Endodermal cell (in vitro differentiated cells): ENCODE results near the gene SPATA20. TPM values are rescaled to one million over a fixed set of nuclear protein-coding genes. Genes with fewer than 3 reads are reported as not detected.

Experiments
- DNase-seq: peaks from one replicate; pipeline ENCODE4 v3.0.0-alpha.2; 2017
- H3K27ac ChIP-seq: 2 replicates; pipeline ENCODE4 v1.5.1; 2013; ENCODE audit warnings: mild to moderate bottlenecking, low read depth, low read length, moderate library complexity
- H3K27me3 ChIP-seq: 2 replicates; pipeline ENCODE4 v1.6.1; 2013; ENCODE audit warnings: mild to moderate bottlenecking, low read length, moderate library complexity; ENCODE audit not compliant: insufficient read depth, control insufficient read depth, poor library complexity, severe bottlenecking
- H3K36me3 ChIP-seq: 2 replicates; pipeline ENCODE4 v1.7.0; 2013; ENCODE audit warnings: mild to moderate bottlenecking, low read length, moderate library complexity; ENCODE audit not compliant: control insufficient read depth, insufficient read depth
- H3K4me1 ChIP-seq: one replicate; pipeline ENCODE4 v1.7.0; 2013; ENCODE audit warnings: low read length; ENCODE audit not compliant: control insufficient read depth, insufficient read depth
- H3K4me3 ChIP-seq: 2 replicates; pipeline ENCODE4 v1.5.1; 2013; ENCODE audit warnings: mild to moderate bottlenecking, low read length, moderate library complexity
- H3K9ac ChIP-seq: 2 replicates; pipeline ENCODE4 v1.6.1; 2013; ENCODE audit warnings: mild to moderate bottlenecking, low read length, moderate library complexity; ENCODE audit not compliant: poor library complexity, severe bottlenecking; ENCODE audit errors: extremely low read depth
- H3K9me3 ChIP-seq: 2 replicates; pipeline ENCODE4 v1.6.1; 2013; ENCODE audit warnings: mild to moderate bottlenecking, low read length, moderate library complexity; ENCODE audit not compliant: control insufficient read depth
- H3K27ac Mint-ChIP-seq: 2 replicates; pipeline ENCODE4 v1.8.0; 2020; ENCODE audit warnings: mixed read lengths
- H3K27me3 Mint-ChIP-seq: 2 replicates; pipeline ENCODE4 v1.8.0; 2021; ENCODE audit warnings: mild to moderate bottlenecking, mixed read lengths; ENCODE audit not compliant: insufficient read depth
- H3K36me3 Mint-ChIP-seq: 2 replicates; pipeline ENCODE4 v1.8.0; 2020; ENCODE audit warnings: low read depth, mixed read lengths
- H3K4me1 Mint-ChIP-seq: 2 replicates; pipeline ENCODE4 v1.8.0; 2020; ENCODE audit warnings: mixed read lengths
- H3K4me3 Mint-ChIP-seq: 2 replicates; pipeline ENCODE4 v1.8.0; 2020; ENCODE audit warnings: mild to moderate bottlenecking, moderate library complexity, mixed read lengths
- H3K9me3 Mint-ChIP-seq: 2 replicates; pipeline ENCODE4 v1.8.0; 2020; ENCODE audit warnings: mild to moderate bottlenecking, mixed read lengths
- WGBS, 2 experiments: methylation state at CpG; one replicate each; pipeline versions ENCODE4 v1.1.5 to v1.1.7; 2013; ENCODE audit warnings: missing lambda C conversion rate in 2 of 2, mixed read lengths in 1 of 2; ENCODE audit not compliant: insufficient coverage in 1 of 2, insufficient read length in 1 of 2; 5-methylcytosine and 5-hydroxymethylcytosine counted together
- total RNA-seq, 2 donors: library from RNA; stranded (reverse); fragmentation: NEBNext Ultra II Directional in 1 of 2; extraction: Animal tissue kit (Norgen Biotek cat#: 25700) in 1 of 2; gene quantifications; 2 replicates in 1 of 2; 3 replicates in 1 of 2; pipeline ENCODE4 v1.2.1, GENCODE V29; 2021
- TF ChIP-seq, protein P1 (sequence below): fragments of 200-600 bp; sonication (generic); conservative IDR thresholded peaks from 2 replicates; pipeline ENCODE4 v1.5.0; 2021; ENCODE audit warnings: antibody characterized with exemption, mild to moderate bottlenecking

SPATA20 gene
- total RNA-seq, 2 donors from 2014 or later = 40.4 to 40.5 TPM

GRCh38 chr17:50580646-50581045 is 33.7 kb downstream of the SPATA20 start:
- no peak overlapping the region for H3K4me3 Mint-ChIP-seq
- peaks cover 13% of the 10 kb centered on the region for H3K27me3 Mint-ChIP-seq
- H3K9ac ChIP-seq = no peak overlapping the region
- H3K27ac Mint-ChIP-seq = no peak overlapping the region
- no peak for DNase-seq
- H3K4me1 Mint-ChIP-seq = peaks cover 11% of the 10 kb centered on the region
- no peak overlapping the region for H3K27ac ChIP-seq
- H3K36me3 Mint-ChIP-seq = no peaks in the 10 kb centered on the region
- TF ChIP-seq, protein P1, sequence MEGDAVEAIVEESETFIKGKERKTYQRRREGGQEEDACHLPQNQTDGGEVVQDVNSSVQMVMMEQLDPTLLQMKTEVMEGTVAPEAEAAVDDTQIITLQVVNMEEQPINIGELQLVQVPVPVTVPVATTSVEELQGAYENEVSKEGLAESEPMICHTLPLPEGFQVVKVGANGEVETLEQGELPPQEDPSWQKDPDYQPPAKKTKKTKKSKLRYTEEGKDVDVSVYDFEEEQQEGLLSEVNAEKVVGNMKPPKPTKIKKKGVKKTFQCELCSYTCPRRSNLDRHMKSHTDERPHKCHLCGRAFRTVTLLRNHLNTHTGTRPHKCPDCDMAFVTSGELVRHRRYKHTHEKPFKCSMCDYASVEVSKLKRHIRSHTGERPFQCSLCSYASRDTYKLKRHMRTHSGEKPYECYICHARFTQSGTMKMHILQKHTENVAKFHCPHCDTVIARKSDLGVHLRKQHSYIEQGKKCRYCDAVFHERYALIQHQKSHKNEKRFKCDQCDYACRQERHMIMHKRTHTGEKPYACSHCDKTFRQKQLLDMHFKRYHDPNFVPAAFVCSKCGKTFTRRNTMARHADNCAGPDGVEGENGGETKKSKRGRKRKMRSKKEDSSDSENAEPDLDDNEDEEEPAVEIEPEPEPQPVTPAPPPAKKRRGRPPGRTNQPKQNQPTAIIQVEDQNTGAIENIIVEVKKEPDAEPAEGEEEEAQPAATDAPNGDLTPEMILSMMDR = no peak
- H3K27me3 ChIP-seq = no peaks in the 10 kb centered on the region
- H3K4me3 ChIP-seq = no peak overlapping the region
- 80 to 88% methylated on average over 2 to 9 of the region's 9 CpGs for WGBS, 2 experiments
- no peaks in the 10 kb centered on the region for H3K9me3 ChIP-seq
- H3K9me3 Mint-ChIP-seq = no peaks in the 10 kb centered on the region
- no peaks in the 10 kb centered on the region for H3K36me3 ChIP-seq
- no peaks in the 10 kb centered on the region for H3K4me1 ChIP-seq

DNA sequence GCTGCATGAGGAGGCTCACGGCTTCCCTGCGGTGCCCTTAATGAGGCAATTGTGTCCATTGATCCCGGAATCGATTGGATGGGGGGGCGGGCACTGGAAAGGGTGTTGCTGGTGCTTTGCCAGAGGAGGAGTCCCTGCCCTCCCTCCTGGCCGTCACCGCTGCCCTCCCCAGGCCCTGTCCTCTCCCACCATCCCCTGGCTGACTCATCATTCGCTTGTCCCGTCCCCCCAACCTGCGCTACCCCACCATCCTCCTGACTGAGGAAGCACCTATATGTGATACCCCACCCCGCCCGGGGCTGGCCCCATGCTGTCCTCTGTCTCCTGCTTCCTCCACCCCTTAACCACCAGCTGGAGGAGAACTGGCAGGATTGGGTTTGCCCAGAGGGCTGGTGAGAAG is 34.3 kb downstream of the SPATA20 start:
- no peak overlapping the region for H3K4me3 Mint-ChIP-seq
- Histone ChIP-seq H3K27ac (no peak overlapping the region), H3K4me3 (no peak overlapping the region), H3K9ac (no peak overlapping the region), H3K36me3 (no peaks in the 10 kb centered on the region), H3K9me3 (no peaks in the 10 kb centered on the region), H3K4me1 (peaks cover 6% of the 10 kb centered on the region), H3K27me3 (no peaks in the 10 kb centered on the region)
- peaks cover 17% of the 10 kb centered on the region for H3K4me1 Mint-ChIP-seq
- no peaks in the 10 kb centered on the region for H3K9me3 Mint-ChIP-seq
- H3K36me3 Mint-ChIP-seq = no peaks in the 10 kb centered on the region
- no peak overlapping the region for H3K27ac Mint-ChIP-seq
- peaks cover 13% of the 10 kb centered on the region for H3K27me3 Mint-ChIP-seq
- TF ChIP-seq, protein P1 = no peak
- WGBS, 2 experiments = 87 to 88% methylated on average over 3 to 12 of the region's 12 CpGs
- DNase-seq = no peak

DNA sequence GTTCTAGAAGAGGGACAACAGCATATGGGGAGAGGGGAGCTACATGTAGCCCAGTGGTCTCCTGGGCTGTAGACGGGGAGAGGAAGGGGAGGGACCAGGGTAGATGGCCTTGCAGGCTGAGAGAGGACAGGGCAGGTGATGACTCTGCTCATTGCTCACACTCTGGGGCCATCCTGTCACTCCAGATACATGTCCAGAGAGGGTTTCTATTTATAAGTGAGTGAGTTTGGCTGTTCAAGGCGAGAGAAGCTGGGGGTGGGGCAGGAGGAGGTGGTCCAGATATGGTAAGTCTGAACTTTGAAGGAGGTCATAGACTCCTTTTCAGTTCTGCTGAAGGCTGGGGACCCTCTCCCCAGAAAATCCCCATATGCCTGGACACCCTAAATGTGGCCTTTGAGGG is 35.8 kb downstream of the SPATA20 start:
- H3K9ac ChIP-seq = no peak overlapping the region
- H3K4me1 ChIP-seq = peaks cover 12% of the 10 kb centered on the region
- Mint-ChIP-seq H3K27ac (no peak overlapping the region), H3K27me3 (peaks cover 10% of the 10 kb centered on the region), H3K36me3 (no peaks in the 10 kb centered on the region), H3K4me3 (no peak overlapping the region), H3K9me3 (no peaks in the 10 kb centered on the region), H3K4me1 (peaks cover 25% of the 10 kb centered on the region)
- no peak overlapping the region for H3K4me3 ChIP-seq
- no peaks in the 10 kb centered on the region for H3K9me3 ChIP-seq
- H3K27ac ChIP-seq = no peak overlapping the region
- WGBS, 2 experiments = 100% methylated on average over 1 to 2 of the region's 2 CpGs
- DNase-seq = no peak
- TF ChIP-seq, protein P1 = no peak
- H3K27me3 ChIP-seq = no peaks in the 10 kb centered on the region
- no peaks in the 10 kb centered on the region for H3K36me3 ChIP-seq
